ENCODE results near the gene ATR. TPM values are rescaled to one million over a fixed set of nuclear protein-coding genes. Genes with fewer than 3 reads are reported as not detected.

The ATR gene
- total and polyA plus RNA-seq, 10 of the 15 experiments (the other 5 are each of a cell fraction or from before 2014, with no cell fraction given), result 21.0 to 41.5 (median 30.1) TPM

GRCh38 chr3:142447852-142448823, 130.4 kb downstream of the ATR start, which contains the start of gene XRN1 (continued):
- no peak for TF ChIP-seq PAX5 (IDR thresholded peaks at IDR 0.05; ENCODE audit: borderline replicate concordance, low read depth, low read length)
- peak; percentile 95 for TF ChIP-seq TAF1 (IDR thresholded peaks at IDR 0.05; ENCODE audit: borderline replicate concordance, low read depth, low read length)
- peak; percentile 90 for TF ChIP-seq RELA (IDR thresholded peaks at IDR 0.05; ENCODE audit: borderline replicate concordance, partially characterized antibody)
- TF ChIP-seq CBFB (IDR thresholded peaks at IDR 0.05; ENCODE audit: low read depth), result peak; percentile 78; the same call in 1 of the 2 replicates

DNA sequence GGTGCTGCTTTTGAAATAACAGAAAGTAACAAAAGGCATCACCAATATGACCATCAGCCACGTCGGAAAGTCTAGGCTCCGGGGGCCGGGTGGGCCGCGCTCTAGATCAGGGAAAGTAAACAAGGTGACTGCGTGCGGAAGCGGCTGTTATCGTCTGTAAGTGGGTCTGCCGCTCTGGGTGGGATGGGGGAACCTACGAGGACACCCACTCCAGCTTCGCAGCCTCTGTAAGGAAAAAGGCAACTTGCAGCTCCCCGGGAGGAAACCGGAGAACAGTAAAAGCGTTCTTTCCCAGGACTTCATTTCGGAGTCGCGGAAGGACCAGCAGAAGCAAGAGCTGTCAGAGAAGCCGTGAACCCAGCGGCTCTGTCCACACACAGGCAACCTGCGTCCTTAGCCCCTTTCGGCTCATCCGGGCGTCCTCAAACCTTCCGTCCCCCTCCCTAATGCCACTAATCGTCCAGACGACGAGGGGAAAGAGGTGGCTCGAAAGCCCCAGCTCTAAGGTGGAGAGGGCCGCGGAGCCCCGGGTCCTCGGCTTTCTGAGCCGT, 131.2 kb downstream of the ATR start:
- TF ChIP-seq EGR1 (IDR thresholded peaks at IDR 0.05; ENCODE audit: borderline replicate concordance in 1 of 2, low read depth in 2 of 2, low read length in 2 of 2) (no peak), TBL1XR1 (IDR thresholded peaks at IDR 0.05; ENCODE audit: low read depth, low read length) (no peak; the same call in 1 of the 2 replicates), ETV6 (conservative IDR thresholded peaks at IDR 0.05 in 1 of 2, IDR thresholded peaks at IDR 0.05 in 1 of 2; ENCODE audit: borderline replicate concordance in 1 of 2, low read depth in 1 of 2) (no peak), RFX5 (IDR thresholded peaks at IDR 0.05; ENCODE audit: low read depth, low read length) (no peak), YY1 (IDR thresholded peaks at IDR 0.05; ENCODE audit: low read depth, low read length) (0 out of 2 replicates have a peak, but pooled peaks have one; percentile 22), CREB1 (IDR thresholded peaks at IDR 0.05; ENCODE audit: low read depth) (peak; percentile 61), POLR2AphosphoS5 (IDR thresholded peaks at IDR 0.05; ENCODE audit: low read length) (no peak), FOXK2 (IDR thresholded peaks at IDR 0.05) (peak; percentile 75), CHD4 (IDR thresholded peaks at IDR 0.05) (no peak)
- intact Hi-C loops (cut with micrococcal nuclease; ENCODE audit: unreplicated experiment) (loop anchor here (2.0 to 5.0 kb wide), 3 partner anchors 15 to 555 kb away; partner anchors contain the start of genes ATR and U2SURP), in situ Hi-C loops (cut with MboI) (no loop called here)
- Histone ChIP-seq H2AFZ (ENCODE audit: control insufficient read depth, low read depth, low read length) (peak overlapping the region; percentile 87), H3K4me3 (peak overlapping the region; percentile 87), H3K36me3 (ENCODE audit: control insufficient read depth in 2 of 2, insufficient read depth in 2 of 2, low read length in 1 of 2) (peaks cover 1 to 4% of the 10 kb centered on the region in 2 experiments; a peak in 1 of 4 replicates), H3K79me2 (ENCODE audit: control insufficient read depth, insufficient read depth, low read length) (peaks cover 50% of the 10 kb centered on the region), H3K9ac (ENCODE audit: control insufficient read depth, insufficient read depth, low read length) (peak overlapping the region; percentile 98), H3K4me1 (ENCODE audit: control insufficient read depth, insufficient read depth, low read length) (no peaks in the 10 kb centered on the region), H4K20me1 (ENCODE audit: control insufficient read depth, insufficient read depth) (no peaks in the 10 kb centered on the region), H3K9me3 (replicated peaks; ENCODE audit: control insufficient read depth, insufficient read depth, low read length) (no peaks in the 10 kb centered on the region; the same call in 2 of the 3 replicates), H3K4me2 (ENCODE audit: control insufficient read depth, insufficient read depth) (peak overlapping the region; percentile 76), H3K27me3 (replicated peaks in 1 of 2; ENCODE audit: control insufficient read depth in 2 of 2, insufficient read depth in 2 of 2, low read length in 1 of 2) (no peaks in the 10 kb centered on the region), H3K27ac (ENCODE audit: control insufficient read depth, insufficient read depth) (peak overlapping the region; percentile 97)
- WGBS (ENCODE audit: insufficient coverage, insufficient replicate concordance, low lambda C conversion rate, missing lambda C conversion rate), result 1% methylated on average over 35 of the region's 35 CpGs
- peak; percentile 63 for ATAC-seq
- ChIA-PET SMC1A (ENCODE audit: uncharacterized antibody, unreplicated experiment) (interaction anchor here (1.2 to 2.5 kb wide), 3 partner anchors 22 to 130 kb away, joined by 3 to 6 read pairs (median 3); no protein-coding TSS in a partner anchor), CTCF (no interaction called here), RAD21 (ENCODE audit: unreplicated experiment) (no interaction called here), POLR2A (interaction anchor here (2.8 kb wide), 1 partner anchor 14 kb away, joined by 11 read pairs; no protein-coding TSS in a partner anchor)
- TSS peak; percentile 59 for BruUV-seq (replicated peaks)
- no peak for FAIRE-seq
- no peak for DNase-seq (ENCODE audit: low read depth, low spot score)
